Activated CD4-positive, alpha-beta T cell treated with anti-CD3 and anti-CD28 coated beads, Interleukin-2, amount 10 ng/mL, durations not matched to agents 24 days and 14 days (primary cell): ENCODE measurements around the gene IFT80. TPM values are rescaled to one million over a fixed set of nuclear protein-coding genes. Genes with fewer than 3 reads are reported as not detected.

Experiments
- DNase-seq: peaks from one replicate; pipeline ENCODE4 v3.0.0; 2022
- H3K27ac Mint-ChIP-seq: one replicate; pipeline ENCODE4 v1.8.0; 2022; ENCODE audit warnings: mild to moderate bottlenecking, mixed read lengths
- H3K27me3 Mint-ChIP-seq: one replicate; pipeline ENCODE4 v1.8.0; 2022; ENCODE audit warnings: mixed read lengths
- H3K36me3 Mint-ChIP-seq: one replicate; pipeline ENCODE4 v1.8.0; 2022; ENCODE audit warnings: low read depth, mild to moderate bottlenecking, mixed read lengths
- H3K4me1 Mint-ChIP-seq: one replicate; pipeline ENCODE4 v1.8.0; 2021; ENCODE audit warnings: mixed read lengths
- H3K4me3 Mint-ChIP-seq: one replicate; pipeline ENCODE4 v1.8.0; 2022; ENCODE audit warnings: mild to moderate bottlenecking, moderate library complexity, mixed read lengths
- H3K9me3 Mint-ChIP-seq: one replicate; pipeline ENCODE4 v1.8.0; 2021; ENCODE audit warnings: mixed read lengths
- intact Hi-C: fragments of 100-400 bp; cut with micrococcal nuclease; formaldehyde crosslinking; loops from one replicate; pipeline ENCODE4 v1.15.1; 2023
- total RNA-seq: library from RNA; stranded (reverse); gene quantifications from 2 replicates; pipeline ENCODE4 v1.2.3, GENCODE V29; 2022

Gene IFT80
- total RNA-seq, 1 donor from 2014 or later: 14.3 TPM

DNA sequence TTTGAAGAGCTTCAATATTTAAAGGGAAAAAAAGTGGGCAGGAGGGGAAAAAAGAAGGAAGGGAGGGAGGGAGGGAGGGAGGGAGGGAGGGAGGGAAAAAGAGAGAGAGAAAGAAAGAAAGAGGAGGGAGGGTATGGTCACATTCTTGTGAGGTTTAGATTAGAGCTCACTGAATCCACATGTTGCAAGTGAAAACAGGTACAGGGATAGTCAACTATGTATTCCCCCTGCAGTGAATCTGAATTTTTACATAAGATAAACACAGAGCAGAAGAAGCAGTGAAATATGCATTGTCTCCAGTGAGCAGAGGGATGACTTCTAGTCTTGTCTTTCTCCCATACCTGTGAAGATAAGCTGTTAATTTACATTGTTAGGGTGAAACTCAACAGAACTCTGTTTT lies 84.0 kb downstream of the IFT80 start:
- Mint-ChIP-seq H3K27ac (no peak overlapping the region), H3K4me3 (no peak overlapping the region), H3K4me1 (no peaks in the 10 kb centered on the region), H3K27me3 (no peaks in the 10 kb centered on the region), H3K36me3 (peaks cover 10% of the 10 kb centered on the region), H3K9me3 (no peaks in the 10 kb centered on the region)
- no peak for DNase-seq
- intact Hi-C loops: loop anchor here (10.0 kb wide), 1 partner anchor 100 kb away; no protein-coding TSS in a partner anchor

DNA sequence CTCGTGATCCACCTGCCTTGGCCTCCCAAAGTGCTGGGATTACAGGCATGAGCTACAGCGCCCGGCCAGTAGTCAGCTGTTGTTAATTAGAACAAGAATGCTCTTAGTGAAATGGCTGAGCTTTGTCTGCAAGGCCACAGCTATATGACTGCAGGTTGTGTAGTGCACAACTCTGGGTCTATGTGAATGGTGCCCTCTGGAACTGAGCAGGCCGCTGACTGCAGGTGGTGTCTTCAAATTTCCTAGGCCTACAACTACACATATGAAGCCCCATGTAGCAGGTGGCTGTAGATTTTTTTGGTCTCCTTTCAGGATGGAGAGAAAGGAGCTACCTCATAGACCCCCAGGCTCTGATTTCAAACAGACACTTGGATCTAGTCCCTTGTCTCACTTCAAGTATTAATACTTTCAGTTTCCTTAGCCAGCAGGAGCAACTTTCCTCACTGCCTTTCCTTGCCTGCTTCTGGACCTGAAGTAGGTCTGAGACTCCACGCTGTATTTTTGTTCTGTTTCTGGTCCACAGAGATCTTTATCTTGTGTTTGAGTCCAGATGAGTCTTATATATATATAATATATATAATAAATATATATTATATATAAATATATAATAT lies 86.9 kb downstream of the IFT80 start:
- H3K36me3 Mint-ChIP-seq: peaks cover 11% of the 10 kb centered on the region
- no peak overlapping the region for H3K4me3 Mint-ChIP-seq
- no peak overlapping the region for H3K27ac Mint-ChIP-seq
- peak; percentile 58 for DNase-seq
- H3K9me3 Mint-ChIP-seq: peaks cover 6% of the 10 kb centered on the region
- intact Hi-C loops: loop anchor here (10.0 kb wide), 1 partner anchor 103 kb away; no protein-coding TSS in a partner anchor
- no peaks in the 10 kb centered on the region for H3K27me3 Mint-ChIP-seq
- H3K4me1 Mint-ChIP-seq: no peaks in the 10 kb centered on the region

DNA sequence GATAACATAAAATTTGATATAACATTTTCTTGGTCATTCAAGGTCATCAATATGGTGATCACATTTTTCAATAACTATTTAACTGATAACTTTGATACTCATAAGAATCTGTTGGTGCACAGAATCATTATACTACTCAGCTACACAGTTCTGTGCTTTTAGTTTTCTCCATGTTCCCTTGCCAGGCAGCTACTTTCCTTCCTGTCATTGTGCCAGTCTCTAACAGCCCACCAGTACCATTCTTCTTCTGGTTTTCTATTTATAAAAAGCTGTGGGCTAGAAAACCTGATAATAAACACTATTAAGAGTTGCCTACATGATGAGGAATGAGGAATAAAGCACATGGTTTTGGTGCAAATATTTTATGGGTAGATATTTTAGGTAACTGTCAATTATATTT lies 96.2 kb downstream of the IFT80 start:
- intact Hi-C loops: no loop called here

DNA sequence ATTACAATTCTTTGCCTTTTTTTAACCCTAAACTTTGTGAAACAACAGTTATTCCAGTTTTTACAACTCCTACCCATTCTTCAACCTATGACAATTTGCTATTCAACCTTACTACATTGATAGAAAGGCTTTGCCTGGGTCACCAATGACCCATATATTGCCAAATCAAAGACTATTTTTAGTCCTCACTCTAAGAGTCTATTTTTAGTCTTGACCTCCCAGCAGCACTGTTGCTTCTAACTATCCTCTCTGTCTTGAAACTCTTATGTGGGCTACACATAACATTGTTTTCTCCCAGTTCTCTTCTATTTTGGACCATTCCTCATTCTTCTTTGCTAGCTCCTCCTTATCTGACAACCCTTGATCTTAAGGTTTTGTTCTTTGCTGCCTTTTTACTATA lies 102.4 kb downstream of the IFT80 start:
- Mint-ChIP-seq H3K9me3 (no peaks in the 10 kb centered on the region), H3K4me1 (no peaks in the 10 kb centered on the region), H3K36me3 (peaks cover 3% of the 10 kb centered on the region), H3K27ac (no peak overlapping the region), H3K27me3 (no peaks in the 10 kb centered on the region), H3K4me3 (no peak overlapping the region)
- intact Hi-C loops: no loop called here
- no peak for DNase-seq

More for the DNA sequence above, 96.2 kb downstream of the IFT80 start:
- no peak overlapping the region for H3K27ac Mint-ChIP-seq
- H3K27me3 Mint-ChIP-seq: no peaks in the 10 kb centered on the region
- no peaks in the 10 kb centered on the region for H3K4me1 Mint-ChIP-seq
- DNase-seq: no peak
- no peak overlapping the region for H3K4me3 Mint-ChIP-seq
- H3K36me3 Mint-ChIP-seq: peaks cover 4% of the 10 kb centered on the region
- no peaks in the 10 kb centered on the region for H3K9me3 Mint-ChIP-seq

DNA sequence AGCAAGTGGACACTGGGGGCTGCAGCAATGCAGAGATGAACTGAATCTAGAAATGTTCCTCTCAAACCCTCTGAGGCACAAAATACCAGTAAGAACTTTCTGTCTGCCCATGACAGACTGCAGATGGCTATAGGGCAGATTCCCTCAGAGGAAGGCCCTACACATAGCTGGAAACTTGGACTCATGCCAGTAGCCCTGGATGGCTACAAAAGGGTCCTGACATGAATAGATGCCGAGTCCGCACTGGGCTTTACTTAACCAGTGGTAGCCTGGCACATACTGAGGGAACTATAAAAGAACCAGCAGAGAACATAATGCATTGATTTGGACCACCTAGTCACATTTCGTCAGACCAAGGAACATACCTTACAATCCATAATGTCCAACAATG lies 107.1 kb downstream of the IFT80 start:
- intact Hi-C loops: no loop called here
- Mint-ChIP-seq H3K4me3 (no peak overlapping the region), H3K27me3 (no peaks in the 10 kb centered on the region), H3K9me3 (no peaks in the 10 kb centered on the region), H3K4me1 (no peaks in the 10 kb centered on the region), H3K36me3 (no peaks in the 10 kb centered on the region), H3K27ac (no peak overlapping the region)
- no peak for DNase-seq

DNA sequence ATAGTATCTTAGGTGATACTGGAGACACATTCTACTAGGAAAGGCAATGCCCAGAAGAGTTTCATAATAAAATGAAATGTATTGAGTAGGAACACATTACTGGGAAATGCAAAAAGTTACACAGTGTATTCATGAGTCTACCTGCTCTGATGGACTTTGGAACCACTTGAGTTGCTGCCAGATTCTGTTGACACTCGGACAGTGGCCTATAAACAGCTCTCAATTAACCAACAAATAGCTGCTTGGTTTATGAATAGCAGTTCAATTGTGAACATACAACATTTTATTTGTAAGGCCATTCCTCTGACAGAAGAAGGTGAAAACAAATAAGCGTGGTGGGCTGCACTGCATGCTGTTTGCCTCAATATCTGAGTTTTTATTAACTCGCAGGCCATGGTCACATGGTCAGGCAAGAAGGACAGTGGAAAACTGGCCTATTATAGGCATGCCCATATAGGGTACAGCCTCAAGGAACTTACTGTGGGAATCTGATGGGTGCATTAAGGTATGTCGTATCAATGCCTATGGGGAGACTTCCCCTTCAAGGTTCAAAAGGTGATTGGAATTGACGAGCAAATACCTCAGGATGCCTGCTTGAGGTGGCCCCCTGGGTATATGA lies 107.6 kb downstream of the IFT80 start:
- Mint-ChIP-seq H3K4me1 (no peaks in the 10 kb centered on the region), H3K36me3 (no peaks in the 10 kb centered on the region), H3K4me3 (no peak overlapping the region), H3K27ac (no peak overlapping the region), H3K9me3 (no peaks in the 10 kb centered on the region), H3K27me3 (no peaks in the 10 kb centered on the region)
- intact Hi-C loops: no loop called here
- no peak for DNase-seq

DNA sequence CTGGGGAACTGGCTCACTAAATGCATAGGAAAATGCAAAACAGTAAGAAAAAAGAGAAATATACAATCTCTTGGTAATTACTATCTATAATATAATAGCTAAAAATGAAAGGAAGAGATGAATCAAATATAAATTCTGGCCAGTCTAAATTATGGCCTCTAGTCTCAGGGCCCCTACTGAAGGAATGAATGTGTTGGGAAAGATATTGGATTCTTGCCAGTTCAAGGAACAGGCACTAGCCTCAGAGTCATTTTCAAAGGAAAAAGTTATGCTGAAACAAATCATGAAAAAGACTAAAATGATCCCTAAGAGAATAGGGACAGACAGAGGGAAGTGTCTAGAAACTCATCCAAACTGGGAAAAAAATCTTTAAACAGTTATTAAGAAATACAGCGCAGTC lies 111.4 kb downstream of the IFT80 start:
- no peak overlapping the region for H3K4me3 Mint-ChIP-seq
- no peaks in the 10 kb centered on the region for H3K36me3 Mint-ChIP-seq
- H3K9me3 Mint-ChIP-seq: no peaks in the 10 kb centered on the region
- no peak for DNase-seq
- H3K4me1 Mint-ChIP-seq: no peaks in the 10 kb centered on the region
- no peak overlapping the region for H3K27ac Mint-ChIP-seq
- intact Hi-C loops: no loop called here
- no peaks in the 10 kb centered on the region for H3K27me3 Mint-ChIP-seq

DNA sequence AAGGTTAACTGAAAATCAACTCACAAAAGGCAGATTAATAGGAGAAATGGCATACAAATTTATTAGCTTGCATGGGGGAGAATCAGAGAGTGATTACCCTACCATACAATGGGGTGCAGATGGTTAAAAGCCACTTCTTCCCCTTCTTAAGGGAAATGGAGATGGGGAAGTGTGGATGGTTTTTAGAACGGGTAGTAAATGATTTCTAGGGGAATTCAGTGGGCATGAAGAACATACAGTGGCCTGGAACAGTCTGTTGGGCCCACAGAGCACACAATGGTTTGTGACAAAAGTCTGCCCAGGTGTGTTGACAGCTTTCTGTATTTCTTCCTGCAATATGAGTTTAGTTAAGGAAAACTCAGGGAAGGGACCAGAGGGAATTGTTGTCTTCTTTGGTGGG lies 112.8 kb downstream of the IFT80 start:
- intact Hi-C loops: no loop called here
- H3K4me1 Mint-ChIP-seq: no peaks in the 10 kb centered on the region
- DNase-seq: no peak
- H3K4me3 Mint-ChIP-seq: no peak overlapping the region
- H3K36me3 Mint-ChIP-seq: no peaks in the 10 kb centered on the region
- no peaks in the 10 kb centered on the region for H3K9me3 Mint-ChIP-seq
- no peaks in the 10 kb centered on the region for H3K27me3 Mint-ChIP-seq
- no peak overlapping the region for H3K27ac Mint-ChIP-seq

DNA sequence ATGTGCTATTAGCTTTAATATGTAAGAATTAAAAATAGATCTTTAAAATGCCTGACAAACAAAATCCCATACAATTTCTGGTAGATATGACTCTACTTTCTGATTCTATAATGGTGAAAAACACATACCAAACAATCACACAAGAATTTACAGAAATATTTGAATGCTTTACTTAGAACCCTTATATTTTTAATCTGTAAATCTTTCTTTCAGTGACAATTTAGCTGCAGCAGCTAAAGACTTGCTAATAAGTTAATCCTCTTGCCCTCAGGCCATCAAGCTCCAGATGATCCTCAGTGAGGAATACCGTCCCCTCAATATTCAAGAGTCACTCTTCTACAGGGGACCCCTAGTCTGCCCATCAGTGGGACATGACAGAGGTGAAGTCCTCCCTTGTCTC lies 118.2 kb downstream of the IFT80 start:
- Mint-ChIP-seq H3K36me3 (no peaks in the 10 kb centered on the region), H3K9me3 (no peaks in the 10 kb centered on the region), H3K27ac (no peak overlapping the region), H3K4me3 (no peak overlapping the region), H3K4me1 (no peaks in the 10 kb centered on the region), H3K27me3 (no peaks in the 10 kb centered on the region)
- DNase-seq: no peak
- intact Hi-C loops: no loop called here

DNA sequence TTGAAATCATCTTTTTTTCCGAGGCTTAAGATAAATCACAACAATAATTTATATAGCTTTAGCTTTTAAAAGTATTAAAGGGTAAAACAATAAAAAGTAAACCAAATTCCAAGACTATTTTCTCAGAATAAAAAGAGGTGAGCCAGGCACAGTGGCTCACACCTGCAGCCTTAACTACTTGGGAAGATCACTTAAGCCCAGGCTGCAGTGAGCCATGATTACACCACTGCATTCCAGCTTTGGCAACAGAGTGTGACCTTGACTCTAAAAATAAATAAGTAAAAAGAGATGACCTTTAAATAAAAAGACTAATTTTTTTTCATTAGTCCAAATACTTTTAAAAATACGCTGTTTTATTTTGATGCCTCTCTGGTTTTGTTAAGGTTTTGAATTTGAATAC lies 119.4 kb downstream of the IFT80 start:
- intact Hi-C loops: no loop called here
- Mint-ChIP-seq H3K27me3 (no peaks in the 10 kb centered on the region), H3K27ac (no peak overlapping the region), H3K4me3 (no peak overlapping the region), H3K36me3 (no peaks in the 10 kb centered on the region), H3K4me1 (no peaks in the 10 kb centered on the region), H3K9me3 (no peaks in the 10 kb centered on the region)
- no peak for DNase-seq

DNA sequence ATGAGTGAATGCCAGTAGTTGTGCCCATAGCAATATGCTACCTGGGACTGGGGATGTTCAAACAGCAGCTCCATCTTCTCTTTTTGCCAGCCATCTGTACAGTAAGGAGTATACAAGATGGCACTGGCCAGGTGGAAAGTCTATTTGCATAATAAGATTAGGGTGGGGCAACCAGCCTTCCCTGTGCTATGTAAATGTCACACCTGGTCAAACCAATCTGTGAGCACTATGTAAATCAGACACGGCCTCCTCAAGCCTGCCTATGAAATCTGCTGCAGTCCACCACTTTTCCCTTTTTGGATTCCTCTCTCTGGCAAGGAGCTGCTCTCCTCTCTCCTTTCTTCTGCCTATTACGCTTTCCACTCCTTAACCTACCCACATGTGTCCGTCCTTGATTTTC lies 120.8 kb downstream of the IFT80 start:
- H3K4me1 Mint-ChIP-seq: no peaks in the 10 kb centered on the region

DNA sequence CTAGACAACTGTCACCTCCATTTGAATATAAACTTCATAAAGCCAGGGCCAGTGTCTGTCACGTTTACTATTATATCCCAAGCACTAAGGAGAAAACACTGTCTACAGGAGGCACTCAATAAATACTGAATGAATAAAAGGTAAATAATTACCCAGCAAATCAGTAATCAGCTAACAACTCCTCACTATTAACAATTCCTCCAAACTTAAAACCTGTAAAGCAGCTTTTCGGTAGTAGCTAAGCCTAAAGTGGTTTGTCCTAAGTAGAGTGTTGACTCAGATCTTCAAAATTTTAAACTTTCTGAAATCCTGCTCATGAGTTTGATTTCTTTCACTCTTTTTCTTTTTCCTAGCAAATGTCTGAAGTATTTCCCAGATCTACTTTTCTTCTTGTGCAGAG lies 133.9 kb downstream of the IFT80 start:
- Mint-ChIP-seq H3K4me3 (no peak overlapping the region), H3K4me1 (peaks cover 4% of the 10 kb centered on the region), H3K27me3 (no peaks in the 10 kb centered on the region), H3K27ac (no peak overlapping the region), H3K9me3 (no peaks in the 10 kb centered on the region), H3K36me3 (no peaks in the 10 kb centered on the region)
- intact Hi-C loops: no loop called here
- no peak for DNase-seq

More for the DNA sequence above, 120.8 kb downstream of the IFT80 start:
- H3K36me3 Mint-ChIP-seq: peaks cover 2% of the 10 kb centered on the region
- no peaks in the 10 kb centered on the region for H3K27me3 Mint-ChIP-seq
- no peaks in the 10 kb centered on the region for H3K9me3 Mint-ChIP-seq
- no peak overlapping the region for H3K27ac Mint-ChIP-seq
- intact Hi-C loops: no loop called here
- DNase-seq: no peak
- H3K4me3 Mint-ChIP-seq: no peak overlapping the region

DNA sequence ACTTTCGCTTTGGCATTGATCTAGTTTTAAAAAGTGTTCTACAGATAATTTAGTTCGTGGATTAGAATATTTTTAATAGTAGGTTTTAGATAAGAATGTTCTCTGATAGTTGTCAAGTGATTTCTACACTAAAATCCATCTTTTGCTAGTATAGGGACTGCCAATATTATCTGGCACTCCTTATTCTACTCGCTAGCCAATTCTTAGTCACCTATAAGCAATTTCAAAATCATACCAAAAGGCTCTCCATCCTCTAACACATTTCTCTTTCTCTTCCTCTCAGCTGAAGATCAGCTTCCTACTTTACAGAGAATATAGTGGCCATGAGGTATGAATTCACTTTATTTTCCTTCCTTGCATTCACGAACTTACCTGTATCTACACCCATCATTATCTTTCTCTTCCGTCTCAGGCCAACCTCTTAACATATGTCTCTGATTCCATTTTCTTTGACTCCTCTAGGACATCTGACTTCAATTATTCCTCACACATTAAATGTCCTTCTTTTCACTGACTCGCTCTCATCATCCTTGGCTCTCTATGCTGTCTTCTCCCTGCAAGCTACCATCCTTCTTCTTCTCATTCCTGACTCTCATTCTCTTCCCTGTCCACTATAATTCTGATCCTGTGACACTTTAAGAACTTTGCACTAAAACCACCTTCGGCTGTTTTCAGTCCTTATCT lies 138.3 kb downstream of the IFT80 start:
- DNase-seq: no peak

DNA sequence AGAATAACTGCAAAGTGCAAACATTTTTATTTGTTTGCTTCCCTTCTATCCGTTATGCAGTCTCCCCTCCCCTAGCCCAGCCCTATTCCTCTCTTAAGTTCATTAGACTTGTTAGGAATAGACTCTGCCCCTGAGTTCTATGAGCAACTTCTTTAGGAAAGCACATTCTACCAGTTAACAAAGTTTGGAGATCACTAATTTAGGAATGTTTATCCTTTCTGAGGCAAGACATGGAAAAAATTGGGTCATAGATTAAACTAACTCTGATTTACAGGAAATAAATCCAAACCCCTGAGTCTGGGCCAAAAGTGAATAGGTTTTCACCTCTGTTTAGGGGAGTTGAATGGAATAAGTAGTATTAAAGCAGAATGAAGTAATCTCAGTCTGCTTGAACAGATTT lies 139.4 kb downstream of the IFT80 start:
- DNase-seq: no peak
- Mint-ChIP-seq H3K4me3 (no peak overlapping the region), H3K4me1 (peaks cover 4% of the 10 kb centered on the region), H3K9me3 (no peaks in the 10 kb centered on the region), H3K27me3 (no peaks in the 10 kb centered on the region), H3K27ac (no peak overlapping the region), H3K36me3 (no peaks in the 10 kb centered on the region)
- intact Hi-C loops: no loop called here

More for the DNA sequence above, 138.3 kb downstream of the IFT80 start:
- no peak overlapping the region for H3K4me3 Mint-ChIP-seq
- no peak overlapping the region for H3K27ac Mint-ChIP-seq
- no peaks in the 10 kb centered on the region for H3K36me3 Mint-ChIP-seq
- H3K27me3 Mint-ChIP-seq: no peaks in the 10 kb centered on the region
- no peaks in the 10 kb centered on the region for H3K9me3 Mint-ChIP-seq
- intact Hi-C loops: no loop called here
- peaks cover 4% of the 10 kb centered on the region for H3K4me1 Mint-ChIP-seq
